Parathyroid adenoma (tissue), 2 donors: Measurements from ENCODE around the gene ATF6.
"Not testable (repeated sequence)": the region's sequence is repeated elsewhere in the genome, so short reads cannot be mapped to it uniquely, and the experiment has no call there.

Experiments used
- H2AFZ ChIP-seq: fragments of 300-600 bp; sonication (generic); one replicate; pipeline ENCODE4 v1.7.0; 2017; ENCODE audit warnings: antibody characterized with exemption, mild to moderate bottlenecking
- H3K27ac ChIP-seq: fragments of 300-600 bp; sonication (generic); one replicate; pipeline ENCODE4 v1.7.0; 2017
- H3K27me3 ChIP-seq: fragments of 300-600 bp; sonication (generic); one replicate; pipeline ENCODE4 v1.7.0; 2017; ENCODE audit warnings: low read length; ENCODE audit not compliant: control insufficient read depth, insufficient read depth
- H3K36me3 ChIP-seq: fragments of 300-600 bp; sonication (generic); one replicate; pipeline ENCODE4 v1.7.0; 2017; ENCODE audit warnings: low read length; ENCODE audit not compliant: control insufficient read depth, insufficient read depth
- H3K4me1 ChIP-seq: fragments of 300-600 bp; sonication (generic); one replicate; pipeline ENCODE4 v1.7.0; 2017; ENCODE audit warnings: control low read depth
- H3K4me2 ChIP-seq: fragments of 300-600 bp; sonication (generic); one replicate; pipeline ENCODE4 v1.7.0; 2017; ENCODE audit warnings: low read length
- H3K4me3 ChIP-seq: fragments of 300-600 bp; sonication (generic); one replicate; pipeline ENCODE4 v1.7.0; 2017; ENCODE audit warnings: low read depth, low read length
- H3K79me2 ChIP-seq: fragments of 300-600 bp; sonication (generic); one replicate; pipeline ENCODE4 v1.7.0; 2017; ENCODE audit warnings: control low read depth
- H3K9ac ChIP-seq: fragments of 300-600 bp; sonication (generic); one replicate; pipeline ENCODE4 v1.7.0; 2017; ENCODE audit warnings: mild to moderate bottlenecking
- H3K9me3 ChIP-seq: fragments of 300-600 bp; sonication (generic); one replicate; pipeline ENCODE4 v1.7.0; 2017; ENCODE audit warnings: low read length; ENCODE audit not compliant: control insufficient read depth
- TF ChIP-seq, protein P1 (sequence below): fragments of 300-600 bp; sonication (generic); IDR thresholded peaks from one replicate; pipeline ENCODE4 v1.7.0; 2017; ENCODE audit warnings: antibody characterized with exemption, mild to moderate bottlenecking
- donor health status: primary hyperparathyroidism.

The ATF6 gene

DNA sequence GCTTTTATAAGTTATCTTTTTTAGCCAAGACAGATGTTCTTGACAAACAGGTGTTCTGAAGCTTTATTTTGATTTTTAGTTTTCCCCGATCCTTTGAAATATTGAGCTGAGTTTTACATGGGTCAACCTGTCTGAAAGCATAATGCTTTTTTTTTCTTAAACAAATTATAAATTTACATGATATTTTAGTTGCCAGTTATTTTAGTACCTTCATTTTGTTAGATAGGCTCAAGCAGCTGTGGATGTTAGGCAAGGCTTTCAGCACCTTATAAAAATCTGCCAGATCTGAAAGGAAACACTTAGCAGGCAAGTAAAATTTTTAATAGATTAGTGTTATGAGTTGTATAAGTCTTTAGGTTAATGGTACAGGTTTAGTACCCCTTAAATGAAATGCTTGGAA lies 33.7 kb downstream of the ATF6 start:
- no peaks in the 10 kb centered on the region for H3K36me3 ChIP-seq
- no peak overlapping the region for H3K4me3 ChIP-seq
- no peak overlapping the region for H3K9ac ChIP-seq
- no peaks in the 10 kb centered on the region for H3K4me1 ChIP-seq
- H2AFZ ChIP-seq = no peak overlapping the region
- no peak overlapping the region for H3K27ac ChIP-seq
- no peaks in the 10 kb centered on the region for H3K9me3 ChIP-seq
- no peaks in the 10 kb centered on the region for H3K27me3 ChIP-seq
- no peaks in the 10 kb centered on the region for H3K79me2 ChIP-seq
- no peak overlapping the region for H3K4me2 ChIP-seq
- TF ChIP-seq, protein P1, sequence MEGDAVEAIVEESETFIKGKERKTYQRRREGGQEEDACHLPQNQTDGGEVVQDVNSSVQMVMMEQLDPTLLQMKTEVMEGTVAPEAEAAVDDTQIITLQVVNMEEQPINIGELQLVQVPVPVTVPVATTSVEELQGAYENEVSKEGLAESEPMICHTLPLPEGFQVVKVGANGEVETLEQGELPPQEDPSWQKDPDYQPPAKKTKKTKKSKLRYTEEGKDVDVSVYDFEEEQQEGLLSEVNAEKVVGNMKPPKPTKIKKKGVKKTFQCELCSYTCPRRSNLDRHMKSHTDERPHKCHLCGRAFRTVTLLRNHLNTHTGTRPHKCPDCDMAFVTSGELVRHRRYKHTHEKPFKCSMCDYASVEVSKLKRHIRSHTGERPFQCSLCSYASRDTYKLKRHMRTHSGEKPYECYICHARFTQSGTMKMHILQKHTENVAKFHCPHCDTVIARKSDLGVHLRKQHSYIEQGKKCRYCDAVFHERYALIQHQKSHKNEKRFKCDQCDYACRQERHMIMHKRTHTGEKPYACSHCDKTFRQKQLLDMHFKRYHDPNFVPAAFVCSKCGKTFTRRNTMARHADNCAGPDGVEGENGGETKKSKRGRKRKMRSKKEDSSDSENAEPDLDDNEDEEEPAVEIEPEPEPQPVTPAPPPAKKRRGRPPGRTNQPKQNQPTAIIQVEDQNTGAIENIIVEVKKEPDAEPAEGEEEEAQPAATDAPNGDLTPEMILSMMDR = no peak

DNA sequence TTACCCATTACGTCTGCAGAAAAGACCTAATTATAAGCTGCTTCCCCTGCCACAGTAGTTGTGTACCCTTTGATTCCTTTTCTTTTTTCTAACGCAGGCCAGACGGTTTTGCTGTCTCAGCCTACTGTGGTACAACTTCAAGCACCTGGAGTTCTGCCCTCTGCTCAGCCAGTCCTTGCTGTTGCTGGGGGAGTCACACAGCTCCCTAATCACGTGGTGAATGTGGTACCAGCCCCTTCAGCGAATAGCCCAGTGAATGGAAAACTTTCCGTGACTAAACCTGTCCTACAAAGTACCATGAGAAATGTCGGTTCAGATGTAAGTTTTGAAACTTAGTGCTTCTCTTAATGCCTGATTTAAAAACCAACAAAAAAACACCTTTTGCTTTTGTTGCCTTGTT lies 35.8 kb downstream of the ATF6 start:
- Histone ChIP-seq H3K36me3 (no peaks in the 10 kb centered on the region), H3K79me2 (no peaks in the 10 kb centered on the region), H3K27ac (no peak overlapping the region), H3K27me3 (no peaks in the 10 kb centered on the region), H3K9ac (no peak overlapping the region), H3K4me3 (no peak overlapping the region), H3K9me3 (no peaks in the 10 kb centered on the region), H3K4me1 (no peaks in the 10 kb centered on the region), H3K4me2 (no peak overlapping the region), H2AFZ (no peak overlapping the region)
- TF ChIP-seq, protein P1 = no peak

DNA sequence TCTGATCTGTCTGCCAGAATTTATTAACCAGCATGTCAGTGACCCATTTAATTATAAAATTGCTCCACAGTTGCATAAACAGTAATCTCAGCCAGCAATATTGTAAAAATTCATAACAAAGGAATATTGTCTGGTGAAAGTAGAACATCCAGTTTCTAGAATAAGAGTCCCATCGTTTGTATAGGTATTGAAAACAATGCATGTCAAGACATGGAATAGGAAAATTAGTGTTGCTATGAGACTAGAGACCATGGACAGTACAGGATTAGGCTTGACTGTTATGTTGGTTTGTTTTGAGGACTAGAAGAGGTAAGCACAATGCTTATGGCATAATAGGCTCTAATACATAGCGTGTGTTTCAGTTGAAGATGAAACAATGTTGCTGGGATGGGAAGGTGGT lies 37.1 kb downstream of the ATF6 start:
- no peak overlapping the region for H2AFZ ChIP-seq
- no peak overlapping the region for H3K27ac ChIP-seq
- H3K9me3 ChIP-seq = no peaks in the 10 kb centered on the region
- H3K79me2 ChIP-seq = no peaks in the 10 kb centered on the region
- no peak overlapping the region for H3K4me3 ChIP-seq
- H3K36me3 ChIP-seq = no peaks in the 10 kb centered on the region
- H3K4me1 ChIP-seq = no peaks in the 10 kb centered on the region
- TF ChIP-seq, protein P1 = no peak
- H3K9ac ChIP-seq = no peak overlapping the region
- no peaks in the 10 kb centered on the region for H3K27me3 ChIP-seq
- no peak overlapping the region for H3K4me2 ChIP-seq

DNA sequence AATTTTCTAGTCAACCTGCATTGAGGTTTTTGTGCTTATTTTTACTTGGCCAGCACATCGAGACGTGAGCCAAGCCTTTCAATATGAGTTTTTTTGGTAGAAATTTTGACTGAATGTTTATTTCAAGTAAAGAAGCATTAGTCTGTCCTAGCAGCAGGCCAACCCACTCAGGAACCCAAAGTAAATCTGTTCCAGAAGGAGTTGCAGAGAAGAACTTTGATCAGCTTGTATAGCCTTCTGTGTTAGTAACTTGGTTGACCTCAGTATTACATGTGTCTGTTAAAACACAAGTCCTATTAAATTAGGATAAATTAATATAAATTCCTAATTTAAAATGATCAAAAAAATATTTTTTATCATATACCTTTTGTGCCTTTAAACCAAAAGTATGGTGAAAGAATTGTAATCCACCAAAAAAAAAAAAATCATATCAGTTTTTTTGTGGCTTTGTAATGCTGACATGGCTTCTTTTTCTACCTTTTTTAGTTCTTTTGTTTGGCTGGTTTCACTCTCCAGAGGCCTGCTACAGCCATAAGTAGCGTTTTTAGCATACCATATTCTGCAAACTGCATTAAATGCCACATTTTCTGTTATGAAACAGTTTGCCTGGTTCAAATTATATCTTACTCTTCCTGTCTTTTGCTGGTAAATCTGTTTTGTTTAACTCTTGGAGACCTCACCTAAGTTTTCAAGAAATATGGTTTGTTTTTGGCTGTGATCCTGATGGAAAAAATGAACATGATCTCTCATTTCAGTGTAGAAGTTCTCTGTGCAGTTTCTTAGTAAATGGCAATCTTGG lies 39.5 kb downstream of the ATF6 start:
- no peaks in the 10 kb centered on the region for H3K27me3 ChIP-seq
- H3K4me1 ChIP-seq = no peaks in the 10 kb centered on the region
- no peaks in the 10 kb centered on the region for H3K36me3 ChIP-seq
- H2AFZ ChIP-seq = no peak overlapping the region
- H3K79me2 ChIP-seq = peaks cover 3% of the 10 kb centered on the region
- no peaks in the 10 kb centered on the region for H3K9me3 ChIP-seq
- no peak overlapping the region for H3K9ac ChIP-seq
- TF ChIP-seq, protein P1 = no peak
- H3K27ac ChIP-seq = no peak overlapping the region
- H3K4me3 ChIP-seq = no peak overlapping the region
- H3K4me2 ChIP-seq = no peak overlapping the region

DNA sequence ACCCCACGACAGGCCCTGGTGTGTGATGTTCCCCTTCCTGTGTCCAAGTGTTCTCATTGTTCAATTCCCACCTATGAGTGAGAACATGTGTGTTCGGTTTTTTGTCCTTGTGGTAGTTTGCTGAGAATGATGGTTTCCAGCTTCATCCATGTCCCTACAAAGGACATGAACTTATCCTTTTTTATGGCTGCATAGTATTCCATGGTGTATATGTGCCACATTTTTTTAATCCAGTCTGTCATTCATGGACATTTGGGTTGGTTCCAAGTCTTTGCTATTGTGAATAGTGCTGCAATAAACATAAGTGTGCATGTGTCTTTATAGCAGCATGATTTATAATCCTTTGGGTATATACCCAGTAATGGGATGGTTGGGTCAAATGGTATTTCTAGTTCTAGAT lies 43.1 kb downstream of the ATF6 start:
- H3K9ac ChIP-seq, H3K4me3 ChIP-seq, H2AFZ ChIP-seq: not testable (repeated sequence)

DNA sequence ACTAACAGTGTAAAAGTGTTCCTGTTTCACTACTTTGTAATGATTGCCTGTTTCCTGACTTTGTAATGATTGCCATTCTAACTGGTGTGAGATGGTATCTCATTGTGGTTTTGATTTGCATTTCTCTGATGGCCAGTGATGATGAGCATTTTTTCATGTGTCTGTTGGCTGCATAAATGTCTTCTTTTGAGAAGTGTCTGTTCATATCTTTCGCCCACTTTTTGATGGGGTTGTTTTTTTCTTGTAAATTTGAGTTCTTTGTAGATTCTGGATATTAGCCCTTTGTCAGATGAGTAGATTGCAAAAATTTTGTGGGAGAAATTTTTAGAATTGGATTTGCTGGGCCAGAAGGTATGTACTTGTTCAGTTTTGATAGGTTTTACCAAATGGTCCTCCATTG lies 43.5 kb downstream of the ATF6 start:
- not testable (repeated sequence) for H3K4me3 ChIP-seq, H3K79me2 ChIP-seq, H3K36me3 ChIP-seq, H3K27ac ChIP-seq, H2AFZ ChIP-seq, H3K4me1 ChIP-seq, H3K4me2 ChIP-seq, H3K27me3 ChIP-seq, H3K9me3 ChIP-seq, H3K9ac ChIP-seq

More for the DNA sequence above, 43.1 kb downstream of the ATF6 start:
- not testable (repeated sequence) for H3K79me2 ChIP-seq, H3K9me3 ChIP-seq, H3K27ac ChIP-seq, H3K36me3 ChIP-seq, H3K27me3 ChIP-seq, H3K4me1 ChIP-seq, H3K4me2 ChIP-seq
